Embryonic facial prominence (tissue), 1 donor: ENCODE measurements around the gene PAK2.
"Not testable (repeated sequence)": the region's sequence is repeated elsewhere in the genome, so short reads cannot be mapped to it uniquely, and the experiment has no call there.

Source experiments
- DNase-seq: peaks from one replicate; pipeline ENCODE4 v3.0.0-alpha.2; 2016; ENCODE audit errors: extremely low spot score

The PAK2 gene

GRCh38 chr3:196843435-196844110 is 103.9 kb downstream of the PAK2 start:
- DNase-seq: no peak

- DNase-seq: not testable (repeated sequence)
These were observed 104.9 kb downstream of the PAK2 start for GRCh38 chr3:196844235-196845219.

GRCh38 chr3:196848375-196848774 is 108.7 kb downstream of the PAK2 start:
- DNase-seq: not testable (repeated sequence)

- DNase-seq: no peak
These were observed 109.6 kb downstream of the PAK2 start for GRCh38 chr3:196849180-196849741.

- DNase-seq: not testable (repeated sequence)
These were observed 123.3 kb downstream of the PAK2 start for GRCh38 chr3:196863000-196863399.

GRCh38 chr3:196867155-196867506 is 127.5 kb downstream of the PAK2 start:
- DNase-seq: no peak

GRCh38 chr3:196867507-196868296 is 128.0 kb downstream of the PAK2 start, which contains the start of gene SENP5:
Gene SENP5 (plus strand): TSS chr3:196867920. CDS start chr3:196885182, 17,262 bp downstream.
- DNase-seq: peak; percentile 85

- DNase-seq: no peak
These were observed 128.6 kb downstream of the PAK2 start for GRCh38 chr3:196868297-196868661.

- no peak for DNase-seq
These were observed 132.7 kb downstream of the PAK2 start for GRCh38 chr3:196872316-196872715.

GRCh38 chr3:196874511-196875094 is 134.9 kb downstream of the PAK2 start:
- not testable (repeated sequence) for DNase-seq

GRCh38 chr3:196875258-196875657 is 135.6 kb downstream of the PAK2 start:
- no peak for DNase-seq
